Neural cell (in vitro differentiated cells): ENCODE measurements around the gene ABCC9.

Experiments used
- EP300 ChIP-seq: fragments of 450-650 bp; conservative IDR thresholded peaks from 2 replicates; pipeline ENCODE4 v1.6.1; 2014; ENCODE audit warnings: antibody characterized with exemption, mild to moderate bottlenecking, moderate library complexity; ENCODE audit not compliant: poor library complexity, severe bottlenecking
- EZH2 ChIP-seq: fragments of 200-600, 300-800 bp; shearing (Covaris generic), sonication (generic); IDR thresholded peaks from 2 replicates; pipeline ENCODE4 v1.6.1; 2014; ENCODE audit warnings: antibody characterized with exemption, low read length, borderline replicate concordance, mild to moderate bottlenecking; ENCODE audit not compliant: insufficient read depth, poor library complexity, severe bottlenecking
- MXI1 ChIP-seq: fragments of 450-650 bp; conservative IDR thresholded peaks from 2 replicates; pipeline ENCODE4 v1.6.1; 2014; ENCODE audit warnings: antibody characterized with exemption, mild to moderate bottlenecking; ENCODE audit not compliant: poor library complexity, severe bottlenecking
- RAD21 ChIP-seq: fragments of 450-650 bp; conservative IDR thresholded peaks from 2 replicates; pipeline ENCODE4 v1.6.1; 2014; ENCODE audit warnings: antibody characterized with exemption, mild to moderate bottlenecking, moderate library complexity
- SMC3 ChIP-seq: fragments of 450-650 bp; conservative IDR thresholded peaks from 2 replicates; pipeline ENCODE4 v1.6.1; 2014; ENCODE audit warnings: antibody characterized with exemption, mild to moderate bottlenecking, moderate library complexity; ENCODE audit not compliant: poor library complexity
- TAF1 ChIP-seq: IDR thresholded peaks from 2 replicates; pipeline ENCODE4 v1.6.1; 2012; ENCODE audit warnings: low read depth
- TF ChIP-seq, protein P1 (sequence below): fragments of 450-650 bp; IDR thresholded peaks from 2 replicates; pipeline ENCODE4 v1.5.1; 2014; ENCODE audit warnings: antibody characterized with exemption, mild to moderate bottlenecking, moderate library complexity; ENCODE audit not compliant: poor library complexity, severe bottlenecking
- TF ChIP-seq, protein P2 (sequence below): IDR thresholded peaks from 2 replicates; pipeline ENCODE4 v1.6.1; 2012; ENCODE audit warnings: borderline replicate concordance

DNA sequence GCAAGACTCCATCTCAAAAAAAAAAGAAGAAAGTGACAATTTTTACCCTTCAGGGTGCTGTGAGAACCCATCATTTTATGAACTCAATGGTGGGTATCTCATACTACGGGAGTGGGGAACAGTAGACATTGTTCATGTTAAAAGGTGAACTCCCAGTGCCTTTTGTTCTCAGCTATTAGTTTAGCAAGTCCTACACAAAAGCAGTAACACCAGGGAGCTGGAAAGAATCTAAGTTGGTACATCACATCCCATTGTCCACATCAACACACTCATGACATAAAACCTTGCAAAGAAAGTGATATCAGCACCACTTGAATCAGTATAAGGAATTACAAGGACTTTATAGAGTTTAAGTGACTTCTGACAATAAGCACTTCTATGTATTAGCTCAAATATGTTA lies 47.4 kb upstream of the ABCC9 start:
- TF ChIP-seq, protein P1, sequence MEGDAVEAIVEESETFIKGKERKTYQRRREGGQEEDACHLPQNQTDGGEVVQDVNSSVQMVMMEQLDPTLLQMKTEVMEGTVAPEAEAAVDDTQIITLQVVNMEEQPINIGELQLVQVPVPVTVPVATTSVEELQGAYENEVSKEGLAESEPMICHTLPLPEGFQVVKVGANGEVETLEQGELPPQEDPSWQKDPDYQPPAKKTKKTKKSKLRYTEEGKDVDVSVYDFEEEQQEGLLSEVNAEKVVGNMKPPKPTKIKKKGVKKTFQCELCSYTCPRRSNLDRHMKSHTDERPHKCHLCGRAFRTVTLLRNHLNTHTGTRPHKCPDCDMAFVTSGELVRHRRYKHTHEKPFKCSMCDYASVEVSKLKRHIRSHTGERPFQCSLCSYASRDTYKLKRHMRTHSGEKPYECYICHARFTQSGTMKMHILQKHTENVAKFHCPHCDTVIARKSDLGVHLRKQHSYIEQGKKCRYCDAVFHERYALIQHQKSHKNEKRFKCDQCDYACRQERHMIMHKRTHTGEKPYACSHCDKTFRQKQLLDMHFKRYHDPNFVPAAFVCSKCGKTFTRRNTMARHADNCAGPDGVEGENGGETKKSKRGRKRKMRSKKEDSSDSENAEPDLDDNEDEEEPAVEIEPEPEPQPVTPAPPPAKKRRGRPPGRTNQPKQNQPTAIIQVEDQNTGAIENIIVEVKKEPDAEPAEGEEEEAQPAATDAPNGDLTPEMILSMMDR = no peak
- TF ChIP-seq TAF1 (no peak), EZH2 (no peak), EP300 (no peak), RAD21 (no peak), MXI1 (no peak), SMC3 (no peak)
- TF ChIP-seq, protein P2, sequence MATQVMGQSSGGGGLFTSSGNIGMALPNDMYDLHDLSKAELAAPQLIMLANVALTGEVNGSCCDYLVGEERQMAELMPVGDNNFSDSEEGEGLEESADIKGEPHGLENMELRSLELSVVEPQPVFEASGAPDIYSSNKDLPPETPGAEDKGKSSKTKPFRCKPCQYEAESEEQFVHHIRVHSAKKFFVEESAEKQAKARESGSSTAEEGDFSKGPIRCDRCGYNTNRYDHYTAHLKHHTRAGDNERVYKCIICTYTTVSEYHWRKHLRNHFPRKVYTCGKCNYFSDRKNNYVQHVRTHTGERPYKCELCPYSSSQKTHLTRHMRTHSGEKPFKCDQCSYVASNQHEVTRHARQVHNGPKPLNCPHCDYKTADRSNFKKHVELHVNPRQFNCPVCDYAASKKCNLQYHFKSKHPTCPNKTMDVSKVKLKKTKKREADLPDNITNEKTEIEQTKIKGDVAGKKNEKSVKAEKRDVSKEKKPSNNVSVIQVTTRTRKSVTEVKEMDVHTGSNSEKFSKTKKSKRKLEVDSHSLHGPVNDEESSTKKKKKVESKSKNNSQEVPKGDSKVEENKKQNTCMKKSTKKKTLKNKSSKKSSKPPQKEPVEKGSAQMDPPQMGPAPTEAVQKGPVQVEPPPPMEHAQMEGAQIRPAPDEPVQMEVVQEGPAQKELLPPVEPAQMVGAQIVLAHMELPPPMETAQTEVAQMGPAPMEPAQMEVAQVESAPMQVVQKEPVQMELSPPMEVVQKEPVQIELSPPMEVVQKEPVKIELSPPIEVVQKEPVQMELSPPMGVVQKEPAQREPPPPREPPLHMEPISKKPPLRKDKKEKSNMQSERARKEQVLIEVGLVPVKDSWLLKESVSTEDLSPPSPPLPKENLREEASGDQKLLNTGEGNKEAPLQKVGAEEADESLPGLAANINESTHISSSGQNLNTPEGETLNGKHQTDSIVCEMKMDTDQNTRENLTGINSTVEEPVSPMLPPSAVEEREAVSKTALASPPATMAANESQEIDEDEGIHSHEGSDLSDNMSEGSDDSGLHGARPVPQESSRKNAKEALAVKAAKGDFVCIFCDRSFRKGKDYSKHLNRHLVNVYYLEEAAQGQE = no peak
